Mucosa of descending colon (tissue), 3 donors: Measurements from ENCODE around the gene FAM83C. TPM values are rescaled to one million over a fixed set of nuclear protein-coding genes. Genes with fewer than 3 reads are reported as not detected.

Experiments used
- ATAC-seq: fragments of 200-7000 bp; cut with Tn5 transposase; one replicate; pipeline ENCODE4 v1.9.1; 2020; ENCODE audit warnings: mild to moderate bottlenecking, moderate library complexity
- DNase-seq, 3 donors: peaks; one replicate each; pipeline ENCODE4 v3.0.0-alpha.2; 2020
- H3K36me3 ChIP-seq: fragments of 200-600 bp; one replicate; pipeline ENCODE4 v1.8.0; 2021; ENCODE audit warnings: low read depth, mild to moderate bottlenecking
- H3K4me1 ChIP-seq: fragments of 200-600 bp; one replicate; pipeline ENCODE4 v1.8.0; 2021; ENCODE audit warnings: low read depth, mild to moderate bottlenecking
- H3K4me3 ChIP-seq: fragments of 200-600 bp; one replicate; pipeline ENCODE4 v1.8.0; 2021; ENCODE audit warnings: mild to moderate bottlenecking
- H3K9me3 ChIP-seq: fragments of 200-600 bp; one replicate; pipeline ENCODE4 v1.8.0; 2021; ENCODE audit warnings: mild to moderate bottlenecking
- intact Hi-C, 2 donors: fragments of 100-400 bp; cut with DNase I in 1 of 2; cut with micrococcal nuclease in 1 of 2; formaldehyde crosslinking; loops; one replicate each; pipeline versions ENCODE4 v1.11.0 to v1.11.1; 2022; cut with DNase I, micrococcal nuclease
- total RNA-seq, 3 donors: library from RNA; stranded (reverse); fragmentation: NEBNext Ultra II Directional in 2 of 3; extraction: Animal tissue kit (Norgen Biotek cat#: 25700) in 2 of 3; gene quantifications; one replicate each; pipeline versions ENCODE4 v1.2.1 to v1.2.4, GENCODE V29; 2021 to 2023
- TF ChIP-seq, protein P1 (sequence below): fragments of 200-600 bp; IDR thresholded peaks from one replicate; pipeline ENCODE4 v1.8.0; 2022; ENCODE audit warnings: antibody characterized with exemption, mild to moderate bottlenecking
- donor health status: DM: no; HTN: no; CAD: no; lungs with moderate emphysema.
- donor health status: DM: no; HTN: no; CAD: no.
- donor health status: DM: no; HTN: yes; CAD: no.

FAM83C gene
- total RNA-seq, 3 donors from 2014 or later, result 0.13 to 0.41 TPM; not detected in 1

DNA sequence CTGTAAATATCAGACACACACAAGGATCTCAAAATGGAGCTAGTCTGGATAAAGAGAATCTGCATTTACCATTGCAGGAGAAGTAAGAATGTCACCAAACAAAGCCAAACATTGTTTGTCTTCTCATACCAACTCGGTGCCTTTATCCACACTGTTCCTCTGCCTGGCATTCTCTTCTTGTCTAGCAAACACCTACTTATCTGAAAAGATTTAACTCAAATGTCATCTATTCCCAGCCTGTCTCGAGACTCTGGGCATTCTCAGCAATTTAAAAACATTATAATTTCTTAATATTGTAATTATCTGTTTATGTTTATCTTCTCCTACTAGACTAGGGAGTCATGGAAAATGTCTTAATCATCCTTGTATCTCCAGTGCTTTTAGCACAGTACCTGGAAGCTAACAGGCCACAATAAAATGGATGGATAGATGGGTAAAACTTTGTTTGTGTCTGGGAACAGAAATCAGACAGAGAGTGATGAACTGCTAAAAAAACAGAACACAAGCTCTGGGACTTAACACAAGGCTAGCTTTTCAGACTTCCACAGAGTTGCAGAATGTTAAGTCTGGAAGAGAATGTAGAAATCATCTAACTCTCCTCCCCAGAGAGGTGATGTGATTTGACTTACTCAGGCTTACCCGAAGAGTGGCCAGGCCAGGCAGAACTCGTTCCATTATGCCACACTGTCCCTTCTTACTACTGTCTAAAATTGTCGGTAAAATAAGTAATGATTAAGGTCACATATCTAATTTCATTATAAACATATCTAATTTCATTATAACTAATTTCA, 42.3 kb upstream of the FAM83C start:
- no peak overlapping the region for H3K4me3 ChIP-seq
- no peaks in the 10 kb centered on the region for H3K9me3 ChIP-seq
- H3K4me1 ChIP-seq, result no peaks in the 10 kb centered on the region
- ATAC-seq (no peak), DNase-seq (no peak)
- H3K36me3 ChIP-seq, result no peaks in the 10 kb centered on the region
- intact Hi-C loops, result no loop called here
- TF ChIP-seq, protein P1, sequence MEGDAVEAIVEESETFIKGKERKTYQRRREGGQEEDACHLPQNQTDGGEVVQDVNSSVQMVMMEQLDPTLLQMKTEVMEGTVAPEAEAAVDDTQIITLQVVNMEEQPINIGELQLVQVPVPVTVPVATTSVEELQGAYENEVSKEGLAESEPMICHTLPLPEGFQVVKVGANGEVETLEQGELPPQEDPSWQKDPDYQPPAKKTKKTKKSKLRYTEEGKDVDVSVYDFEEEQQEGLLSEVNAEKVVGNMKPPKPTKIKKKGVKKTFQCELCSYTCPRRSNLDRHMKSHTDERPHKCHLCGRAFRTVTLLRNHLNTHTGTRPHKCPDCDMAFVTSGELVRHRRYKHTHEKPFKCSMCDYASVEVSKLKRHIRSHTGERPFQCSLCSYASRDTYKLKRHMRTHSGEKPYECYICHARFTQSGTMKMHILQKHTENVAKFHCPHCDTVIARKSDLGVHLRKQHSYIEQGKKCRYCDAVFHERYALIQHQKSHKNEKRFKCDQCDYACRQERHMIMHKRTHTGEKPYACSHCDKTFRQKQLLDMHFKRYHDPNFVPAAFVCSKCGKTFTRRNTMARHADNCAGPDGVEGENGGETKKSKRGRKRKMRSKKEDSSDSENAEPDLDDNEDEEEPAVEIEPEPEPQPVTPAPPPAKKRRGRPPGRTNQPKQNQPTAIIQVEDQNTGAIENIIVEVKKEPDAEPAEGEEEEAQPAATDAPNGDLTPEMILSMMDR, result no peak

DNA sequence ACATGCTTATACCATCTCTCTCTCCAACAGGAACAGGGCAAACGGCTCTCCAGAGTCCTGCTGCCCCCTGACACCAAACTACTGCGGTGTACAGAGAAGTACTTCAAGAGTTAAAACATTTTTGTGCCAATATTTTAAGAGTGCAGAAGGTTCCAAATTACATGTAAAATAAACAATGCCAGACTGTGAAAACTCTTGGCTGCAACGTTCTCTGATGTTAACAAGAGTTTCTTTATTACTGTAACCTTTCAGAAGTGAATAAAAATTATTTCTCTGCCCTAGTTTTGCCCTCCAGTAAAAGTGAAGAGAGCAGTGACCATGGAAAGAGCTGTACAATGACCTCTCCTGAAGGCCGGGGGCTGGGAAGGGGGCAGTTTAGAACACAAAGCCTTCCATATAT, 41.4 kb upstream of the FAM83C start:
- TF ChIP-seq, protein P1, result no peak
- Histone ChIP-seq H3K4me1 (peaks cover 4% of the 10 kb centered on the region), H3K4me3 (no peak overlapping the region), H3K9me3 (no peaks in the 10 kb centered on the region), H3K36me3 (no peaks in the 10 kb centered on the region)
- no peak for ATAC-seq
- DNase-seq, result no peak
- intact Hi-C loops, result no loop called here

DNA sequence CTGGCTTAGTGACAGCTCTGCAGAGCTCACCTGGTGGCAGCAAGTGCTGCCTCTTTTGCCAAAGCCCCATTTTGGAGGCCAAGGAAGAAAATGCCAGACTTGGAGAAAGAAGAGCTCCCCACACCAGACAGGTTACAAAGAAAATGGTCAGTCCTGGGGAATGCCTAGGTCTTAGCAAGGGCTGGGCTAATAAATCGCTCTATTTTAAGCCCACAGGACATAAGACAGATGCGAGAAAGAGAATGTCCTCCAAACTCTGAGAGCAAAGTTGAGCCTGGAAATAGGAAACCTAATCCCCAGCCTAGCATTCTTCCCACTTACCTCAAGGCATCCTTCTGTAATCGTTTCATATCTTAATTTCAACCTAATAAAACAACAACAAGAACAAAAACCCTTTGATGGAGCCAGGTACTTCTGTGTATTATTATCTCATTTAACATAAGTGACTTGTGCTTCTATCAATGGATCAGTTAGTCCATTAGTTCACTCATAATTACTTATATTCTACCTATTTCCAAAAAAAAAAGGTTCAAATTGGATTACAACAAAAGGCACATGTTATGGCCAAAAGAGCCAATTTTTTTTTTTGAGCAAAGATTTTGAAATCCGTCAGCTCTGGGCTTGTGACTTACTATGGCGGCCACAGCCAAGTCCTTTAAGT, 40.4 kb upstream of the FAM83C start:
- no peaks in the 10 kb centered on the region for H3K9me3 ChIP-seq
- intact Hi-C loops, result no loop called here
- DNase-seq (no peak), ATAC-seq (no peak)
- no peak overlapping the region for H3K4me3 ChIP-seq
- TF ChIP-seq, protein P1, result no peak
- H3K4me1 ChIP-seq, result peaks cover 4% of the 10 kb centered on the region
- no peaks in the 10 kb centered on the region for H3K36me3 ChIP-seq

DNA sequence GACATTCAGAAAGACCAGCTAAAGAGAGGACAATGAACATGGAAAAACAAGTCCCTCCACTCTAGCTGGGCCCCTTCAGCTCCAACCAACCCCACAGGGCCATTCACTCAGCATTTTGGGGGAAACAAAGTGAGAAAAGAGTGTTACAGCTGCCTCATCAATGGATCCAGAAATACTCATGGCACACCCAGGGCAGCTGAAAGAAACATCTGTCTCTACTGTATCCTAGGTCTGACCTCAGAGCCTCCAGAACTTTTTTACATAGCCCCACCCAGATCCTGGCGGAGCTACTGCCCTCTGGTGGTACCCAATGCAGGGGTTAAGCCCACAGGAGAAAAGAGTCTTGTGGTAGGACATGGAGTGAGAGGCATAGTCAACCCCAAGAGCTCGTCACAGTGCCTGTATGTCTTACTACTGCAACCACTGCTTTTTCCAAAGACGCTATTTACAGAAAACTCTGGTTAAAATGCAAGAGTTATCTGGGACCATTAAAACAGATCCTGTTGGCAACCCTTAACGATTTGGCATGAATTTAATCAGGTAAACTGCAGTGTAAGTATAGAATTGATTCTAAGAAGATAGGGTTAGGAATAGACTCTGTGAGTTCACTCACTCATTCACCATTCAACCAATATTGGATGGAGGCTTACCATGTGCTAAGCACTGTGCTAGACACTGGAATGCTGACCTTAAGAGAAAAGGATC, 37.4 kb upstream of the FAM83C start:
- Histone ChIP-seq H3K36me3 (no peaks in the 10 kb centered on the region), H3K4me1 (peaks cover 16% of the 10 kb centered on the region), H3K4me3 (no peak overlapping the region), H3K9me3 (no peaks in the 10 kb centered on the region)
- intact Hi-C loops, result no loop called here
- ATAC-seq, result peak; percentile 58
- TF ChIP-seq, protein P1, result peak; percentile 30
- peak in 2 of 3 donors; percentile 70 to 73 for DNase-seq

DNA sequence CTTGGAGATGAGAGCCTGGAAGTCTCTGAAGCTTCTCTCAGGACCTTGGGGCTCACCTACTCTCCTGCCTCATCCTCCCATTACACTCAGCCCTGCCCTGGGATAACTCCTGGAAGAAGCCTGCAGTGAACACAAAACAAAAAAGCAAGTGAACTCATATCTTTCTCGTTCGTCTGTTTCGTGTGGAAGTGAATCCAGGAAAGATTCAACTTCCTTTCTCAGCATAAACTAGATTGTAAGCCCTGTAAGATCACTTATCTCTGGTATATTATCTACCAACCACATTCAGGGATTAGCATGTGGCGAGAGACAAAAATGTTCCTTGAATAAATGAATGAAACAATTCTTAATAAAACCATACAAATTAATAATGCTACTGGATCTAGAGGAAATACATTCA, 36.5 kb upstream of the FAM83C start:
- DNase-seq, result no peak
- ATAC-seq, result no peak
- TF ChIP-seq, protein P1, result no peak
- H3K4me1 ChIP-seq, result peaks cover 16% of the 10 kb centered on the region
- H3K4me3 ChIP-seq, result no peak overlapping the region
- H3K36me3 ChIP-seq, result no peaks in the 10 kb centered on the region
- no peaks in the 10 kb centered on the region for H3K9me3 ChIP-seq
- intact Hi-C loops, result no loop called here
